Endothelial cell of umbilical vein (primary cell): ENCODE data around the gene ZNF441. TPM values are rescaled to one million over a fixed set of nuclear protein-coding genes. Genes with fewer than 3 reads are reported as not detected.

Experiments
- BruUV-seq: library from RNA; stranded (reverse); fragments of 400-500 nt; replicated peaks from 2 replicates; lab custom pipeline; 2021; lab: Mats Ljungman, UMichigan
- CTCF ChIA-PET: fragments of 300-600, 350-600 bp; sonication (Branson Sonifier 250); formaldehyde crosslinking; loops from one replicate; lab custom pipeline; 2021; ENCODE audit warnings: antibody characterized with exemption, inconsistent platforms; lab: Charles Lee
- POLR2A ChIA-PET: fragments of 300-600, 350-600 bp; sonication (Branson Sonifier 250); formaldehyde crosslinking; loops from one replicate; lab custom pipeline; 2021; ENCODE audit warnings: antibody characterized with exemption, inconsistent platforms; lab: Charles Lee
- DNase-seq: peaks from one replicate; pipeline ENCODE4 v3.0.0-alpha.2; 2011; ENCODE audit warnings: low read depth, low spot score
- FAIRE-seq: peaks from 2 replicates; lab custom pipeline; 2011; peaks lifted over from hg19 to GRCh38; lab: Jason Lieb, UNC
- H2AFZ ChIP-seq: 2 replicates; pipeline ENCODE4 v1.6.0; 2012; ENCODE audit warnings: low read depth, low read length, control low read depth, inconsistent platforms
- H3K27ac ChIP-seq: 2 replicates; pipeline ENCODE4 v1.5.1; 2011; ENCODE audit warnings: low read depth, mild to moderate bottlenecking, control low read depth, low read length, moderate library complexity; ENCODE audit not compliant: insufficient read depth
- H3K27me3 ChIP-seq, 2 experiments: 2 replicates each; pipeline versions ENCODE4 v1.6.0 to v1.6.1; 2011; ENCODE audit warnings: low read length in 2 of 2, mixed read lengths in 1 of 2; ENCODE audit not compliant: control insufficient read depth in 2 of 2, insufficient read depth in 2 of 2
- H3K36me3 ChIP-seq, 2 experiments: 2 replicates in 1 of 2; 3 replicates in 1 of 2; pipeline ENCODE4 v1.5.1; 2011; ENCODE audit warnings: low read length in 2 of 2, mild to moderate bottlenecking in 1 of 2, moderate library complexity in 1 of 2; ENCODE audit not compliant: control insufficient read depth in 2 of 2, insufficient read depth in 2 of 2; ENCODE audit errors: extremely low read depth in 1 of 2
- H3K4me1 ChIP-seq: 3 replicates; pipeline ENCODE4 v1.5.1; 2011; ENCODE audit warnings: mild to moderate bottlenecking, low read length; ENCODE audit not compliant: control insufficient read depth, insufficient read depth; ENCODE audit errors: extremely low read depth
- H3K4me2 ChIP-seq: 2 replicates; pipeline ENCODE4 v1.6.1; 2011; ENCODE audit warnings: low read length, control low read depth, mixed read lengths; ENCODE audit not compliant: insufficient read depth
- H3K4me3 ChIP-seq, 3 experiments: fragments of 200-600 bp in 1 of 3; sonication (generic), shearing (Covaris generic) in 1 of 3; replicated peaks in 1 of 3; 2 replicates each; pipeline ENCODE4 v1.5.1; 2011 to 2016; ENCODE audit warnings: control low read depth in 3 of 3, low read length in 3 of 3, mild to moderate bottlenecking in 2 of 3, inconsistent platforms in 1 of 3, low read depth in 1 of 3, moderate library complexity in 1 of 3; ENCODE audit not compliant: insufficient read depth in 1 of 3
- H3K79me2 ChIP-seq: 2 replicates; pipeline ENCODE4 v1.6.0; 2012; ENCODE audit warnings: low read length, inconsistent platforms; ENCODE audit not compliant: control insufficient read depth, insufficient read depth
- H3K9ac ChIP-seq: replicated peaks from 2 replicates; pipeline ENCODE3; 2011; ENCODE audit warnings: low read length, control low read depth; ENCODE audit not compliant: insufficient read depth; ENCODE audit errors: extremely low read depth
- H3K9me1 ChIP-seq: replicated peaks from 3 replicates; pipeline ENCODE4 v1.6.0; 2011; ENCODE audit warnings: mild to moderate bottlenecking, low read length; ENCODE audit not compliant: control insufficient read depth, insufficient read depth; ENCODE audit errors: extremely low read depth
- H3K9me3 ChIP-seq: replicated peaks from 2 replicates; pipeline ENCODE4 v1.5.1; 2012; ENCODE audit warnings: low read length, inconsistent platforms; ENCODE audit not compliant: control insufficient read depth, insufficient read depth
- H4K20me1 ChIP-seq: replicated peaks from 2 replicates; pipeline ENCODE3; 2011; ENCODE audit warnings: mild to moderate bottlenecking, low read length; ENCODE audit not compliant: control insufficient read depth, insufficient read depth; ENCODE audit errors: extremely low read depth
- CTCF ChIP-seq, 2 donors: IDR thresholded peaks; 1 replicate in 1 of 2; 2 replicates in 1 of 2; pipeline ENCODE4 v1.5.1; 2011; ENCODE audit warnings: low read length in 2 of 2, mild to moderate bottlenecking in 2 of 2, moderate library complexity in 2 of 2, control low read depth in 1 of 2, inconsistent platforms in 1 of 2, low read depth in 1 of 2; ENCODE audit not compliant: insufficient read depth in 1 of 2; ENCODE audit errors: extremely low read depth in 1 of 2
- EZH2 ChIP-seq: IDR thresholded peaks from 2 replicates; pipeline ENCODE4 v1.6.1; 2012; ENCODE audit warnings: borderline replicate concordance, low read depth, mild to moderate bottlenecking, moderate library complexity, low read length, inconsistent platforms; ENCODE audit not compliant: severe bottlenecking
- FOS ChIP-seq: IDR thresholded peaks from 2 replicates; pipeline ENCODE4 v1.6.1; 2011; ENCODE audit warnings: mild to moderate bottlenecking, low read length, moderate library complexity, borderline replicate concordance; ENCODE audit not compliant: insufficient read depth
- GATA2 ChIP-seq: IDR thresholded peaks from 2 replicates; pipeline ENCODE4 v1.7.0; 2011; ENCODE audit warnings: low read depth, mild to moderate bottlenecking, moderate library complexity, mixed read lengths, low read length; ENCODE audit not compliant: insufficient read length, insufficient read depth
- JUN ChIP-seq: IDR thresholded peaks from 2 replicates; pipeline ENCODE4 v1.6.1; 2011; ENCODE audit warnings: borderline replicate concordance, low read depth; ENCODE audit not compliant: insufficient read length, insufficient read depth
- MAX ChIP-seq: IDR thresholded peaks from 2 replicates; pipeline ENCODE4 v1.6.1; 2011; ENCODE audit not compliant: insufficient read depth, insufficient read length
- MYC ChIP-seq: IDR thresholded peaks from one replicate; pipeline ENCODE4 v1.6.1; 2011; ENCODE audit warnings: mild to moderate bottlenecking, low read depth, low read length
- POLR2A ChIP-seq: IDR thresholded peaks from 2 replicates; pipeline ENCODE4 v1.6.1; 2012; ENCODE audit warnings: low read depth, mild to moderate bottlenecking, control low read depth, low read length
- POLR2AphosphoS5 ChIP-seq: IDR thresholded peaks from 2 replicates; pipeline ENCODE4 v1.6.1; 2012; ENCODE audit warnings: low read depth, mild to moderate bottlenecking, control low read depth, low read length, moderate library complexity; ENCODE audit not compliant: insufficient read depth
- dilution Hi-C: fragments of 300-500 bp; cut with MboI; formaldehyde crosslinking; loops from one replicate; pipeline ENCODE4 v1.15.0; 2019; ENCODE audit warnings: low sequenced_read_pairs; ENCODE audit not compliant: extremely low pct_ligation_motif_present
- intact Hi-C: fragments of 100-400 bp; cut with micrococcal nuclease; formaldehyde crosslinking; loops from one replicate; pipeline ENCODE4 v1.10.0; 2022
- polyA plus RNA-seq, 4 experiments: library from polyadenylated mRNA; depleted of rRNA in 3 of 4; stranded (reverse) in 3 of 4; unstranded in 1 of 4; fragments of >200 nt; gene quantifications; 2 replicates each; pipeline versions ENCODE4 v1.2.1 to v1.2.3, GENCODE V29; 2011 to 2012; ENCODE audit warnings: missing spikeins in 1 of 4
- total RNA-seq: library from RNA; stranded (reverse); gene quantifications from 2 replicates; pipeline ENCODE4 v1.2.3, GENCODE V29; 2021

Gene ZNF441
- total and polyA plus RNA-seq, 2 donors (not counting 3 experiments of a cell fraction or from before 2014, with no cell fraction given) = 1.9 to 4.5 TPM

- FAIRE-seq = no peak
- CTCF ChIA-PET = no interaction called here
- TF ChIP-seq POLR2AphosphoS5 = no peak
- no peak for TF ChIP-seq GATA2
- no peak for TF ChIP-seq EZH2
- TF ChIP-seq MAX = no peak
- TF ChIP-seq MYC = no peak
- no peak for TF ChIP-seq POLR2A
- no peak for TF ChIP-seq JUN
- no peak for TF ChIP-seq FOS
- no peak for TF ChIP-seq CTCF (IDR thresholded peaks at IDR 0.05; ENCODE audit: extremely low read depth in 1 of 2, insufficient read depth in 1 of 2, low read depth in 1 of 2, low read length in 2 of 2)
These were observed 20.9 kb upstream of the ZNF441 start for GRCh38 chr19:11745869-11746268.

More at GRCh38 chr19:11745869-11746268, 20.9 kb upstream of the ZNF441 start:
- no peak for DNase-seq
- H3K9me1 ChIP-seq = no peaks in the 10 kb centered on the region
- H2AFZ ChIP-seq = no peak overlapping the region
- POLR2A ChIA-PET = no interaction called here
- no peaks in the 10 kb centered on the region for H3K9me3 ChIP-seq
- no peaks in the 10 kb centered on the region for H3K79me2 ChIP-seq
- no peak overlapping the region for H3K4me3 ChIP-seq
- H3K27ac ChIP-seq = no peak overlapping the region
- no TSS peak for BruUV-seq
- no peak overlapping the region for H3K9ac ChIP-seq
- intact Hi-C loops = no loop called here
- H3K36me3 ChIP-seq = no peaks in the 10 kb centered on the region
- dilution Hi-C loops = no loop called here
- H3K4me2 ChIP-seq = no peak overlapping the region
- H3K4me1 ChIP-seq = no peaks in the 10 kb centered on the region
- H3K27me3 ChIP-seq = no peaks in the 10 kb centered on the region
- no peaks in the 10 kb centered on the region for H4K20me1 ChIP-seq
